HG03460 (cell line): ENCODE results near the gene TCF3.
A peak's percentile ranks its signal among the peaks of the same experiment; 100 is the strongest.
"Not testable (repeated sequence)": the region's sequence is repeated elsewhere in the genome, so short reads cannot be mapped to it uniquely, and the experiment has no call there.

ENCODE experiments used
- ATAC-seq: cut with Tn5 transposase; IDR thresholded peaks from one replicate; pipeline ENCODE4 v1.9.1; 2021; ENCODE audit not compliant: unreplicated experiment

TCF3 gene

DNA sequence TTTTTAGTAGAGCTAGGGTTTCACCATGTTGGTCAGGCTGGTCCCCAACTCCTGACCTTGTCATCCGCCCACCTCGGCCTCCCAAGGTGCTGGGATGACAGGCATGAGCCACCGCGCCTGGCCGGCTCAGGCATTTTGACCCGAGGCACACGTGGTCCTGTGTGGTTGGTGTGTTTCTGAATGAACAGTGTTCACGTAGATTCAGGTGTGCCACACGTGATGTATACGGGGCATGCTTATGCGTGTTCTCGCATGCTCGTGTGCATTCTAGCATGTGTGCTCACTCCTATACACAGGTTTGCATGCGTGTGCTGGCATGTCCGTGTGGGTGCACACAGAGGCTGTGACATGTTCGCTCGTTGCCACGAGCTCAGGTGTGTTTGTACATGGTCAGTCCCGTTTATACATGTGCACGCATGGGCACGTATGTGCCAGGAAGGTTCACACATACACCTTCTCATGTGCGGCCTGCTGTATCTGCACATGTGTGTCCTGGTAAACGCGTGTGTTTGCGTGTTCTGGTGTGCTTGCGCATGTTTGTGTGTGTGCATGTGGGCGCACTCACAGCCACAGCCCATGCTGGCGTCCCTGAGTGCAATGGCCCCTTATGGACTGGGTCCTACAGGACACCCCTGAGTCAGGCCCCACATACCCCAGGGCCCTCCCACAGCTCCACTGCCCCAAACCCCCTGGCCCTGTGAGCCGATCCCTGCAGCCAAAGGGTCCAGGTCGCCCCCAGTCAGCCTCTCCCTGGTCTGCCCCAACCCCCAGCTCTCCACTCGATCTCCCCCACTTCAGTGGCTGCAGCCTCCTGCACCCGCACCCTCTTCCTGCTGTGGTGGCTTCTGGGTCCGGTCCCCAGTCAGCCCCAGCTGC, 20.6 kb upstream of the TCF3 start:
- no peak for ATAC-seq

DNA sequence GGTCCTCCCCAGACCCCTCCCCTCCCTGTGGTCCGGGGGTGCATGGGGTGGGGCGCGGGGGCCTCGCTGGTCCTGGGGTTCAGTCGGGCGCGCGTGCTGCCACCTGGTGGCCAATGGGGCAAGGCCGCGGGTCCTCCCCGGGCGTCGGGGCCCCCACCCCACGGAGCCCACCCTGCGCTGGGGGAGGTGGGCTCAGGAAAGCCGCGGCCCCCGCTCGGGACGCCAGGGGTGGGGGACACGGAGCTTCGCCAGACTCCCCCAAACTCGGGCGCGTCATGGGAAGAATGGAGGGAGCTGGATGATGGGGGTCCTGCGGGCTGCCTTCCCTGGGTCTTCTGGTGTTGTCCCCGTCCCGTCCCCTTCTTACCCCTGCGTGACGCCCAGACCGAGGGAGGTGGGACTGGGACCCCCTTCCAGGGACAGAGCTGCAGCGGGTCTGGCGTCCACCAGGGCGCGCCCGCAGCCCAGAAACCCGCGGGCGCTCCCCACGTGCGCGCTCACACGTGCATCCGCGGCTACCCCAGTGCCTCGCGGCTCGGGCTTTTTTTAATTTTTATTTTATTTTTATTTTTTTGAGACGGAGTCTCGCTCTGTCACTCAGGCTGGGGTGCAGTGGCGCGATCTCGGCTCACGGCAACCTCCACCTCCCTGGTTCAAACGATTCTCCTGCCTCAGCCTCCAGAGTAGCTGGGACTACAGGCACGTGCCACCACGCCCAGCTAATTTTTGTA, 19.8 kb upstream of the TCF3 start:
- ATAC-seq = no peak

DNA sequence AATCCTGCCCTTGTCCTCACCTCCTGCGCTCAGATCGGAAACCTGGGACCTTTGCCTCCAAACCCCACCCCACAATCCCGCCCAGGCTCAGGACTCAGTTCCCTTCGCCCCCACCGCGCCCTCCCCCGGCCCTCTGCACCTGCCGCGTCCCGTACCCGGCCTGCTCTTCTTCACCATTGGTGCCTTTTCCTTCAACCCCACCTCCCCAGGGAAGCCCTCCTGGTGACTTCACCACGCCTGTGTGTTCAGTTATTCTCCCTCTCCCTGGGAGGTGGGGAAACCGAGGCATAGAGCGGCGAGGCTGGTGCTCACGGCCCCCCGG, 19.3 kb upstream of the TCF3 start:
- no peak for ATAC-seq

DNA sequence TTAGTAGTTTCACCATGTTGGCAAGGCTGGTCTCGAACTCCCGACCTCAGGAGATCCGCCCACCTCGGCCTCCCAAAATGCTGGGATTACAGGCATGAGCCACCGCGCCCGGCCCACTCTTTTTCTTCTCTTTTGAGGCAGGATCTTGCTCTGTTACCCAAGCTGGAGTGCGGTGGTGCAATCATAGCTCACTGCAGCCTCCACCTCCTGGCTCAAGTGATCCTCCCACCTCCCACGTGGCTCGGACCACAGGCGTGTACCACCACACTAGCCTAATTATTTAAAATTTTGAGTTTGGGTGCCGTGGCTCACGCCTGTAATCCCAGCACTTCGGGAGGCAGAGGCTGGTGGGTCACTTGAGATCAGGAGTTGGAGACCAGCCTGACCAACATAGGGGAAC, 18.3 kb upstream of the TCF3 start:
- ATAC-seq = not testable (repeated sequence)

DNA sequence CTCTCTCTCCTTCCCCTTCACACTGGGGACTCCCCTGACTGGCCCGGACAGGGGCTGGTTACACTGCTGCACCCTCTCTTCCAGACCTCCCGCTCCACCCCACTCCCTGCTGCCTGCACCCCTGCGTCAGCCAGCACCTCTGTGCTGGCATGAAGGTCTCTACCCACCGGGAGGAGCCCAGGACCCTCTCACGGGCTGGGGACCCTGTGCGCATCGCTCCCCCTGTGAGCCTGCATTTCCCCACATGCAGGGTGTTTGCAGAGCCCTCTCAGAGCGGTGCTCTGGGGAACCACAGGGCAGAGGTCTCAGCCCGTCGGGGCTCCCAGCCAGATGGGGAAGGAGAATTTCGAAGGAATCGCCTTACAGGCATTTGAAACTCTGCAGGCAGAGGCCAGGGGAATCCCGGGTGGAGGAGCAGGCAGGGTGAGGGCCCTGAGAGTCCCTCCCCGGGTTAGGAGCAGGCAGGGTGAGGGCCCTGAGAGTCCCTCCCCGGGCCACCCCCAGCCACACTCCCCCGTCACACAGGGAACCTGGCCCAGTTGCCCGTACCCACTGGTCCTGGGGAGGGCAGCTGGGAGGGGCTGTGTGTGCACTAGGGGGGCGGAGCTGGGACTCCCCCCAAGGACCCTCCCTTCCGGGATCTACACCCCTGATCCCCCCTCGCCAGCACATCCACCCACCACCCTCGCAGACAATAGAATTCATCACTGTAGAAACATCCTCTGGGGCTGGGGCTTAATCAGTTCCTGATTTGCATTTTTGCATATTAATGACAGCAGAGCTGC, 16.3 kb upstream of the TCF3 start:
- ATAC-seq = peak; percentile 42

- ATAC-seq = no peak
Observed at GRCh38 chr19:1668048-1668485, 15.7 kb upstream of the TCF3 start.

DNA sequence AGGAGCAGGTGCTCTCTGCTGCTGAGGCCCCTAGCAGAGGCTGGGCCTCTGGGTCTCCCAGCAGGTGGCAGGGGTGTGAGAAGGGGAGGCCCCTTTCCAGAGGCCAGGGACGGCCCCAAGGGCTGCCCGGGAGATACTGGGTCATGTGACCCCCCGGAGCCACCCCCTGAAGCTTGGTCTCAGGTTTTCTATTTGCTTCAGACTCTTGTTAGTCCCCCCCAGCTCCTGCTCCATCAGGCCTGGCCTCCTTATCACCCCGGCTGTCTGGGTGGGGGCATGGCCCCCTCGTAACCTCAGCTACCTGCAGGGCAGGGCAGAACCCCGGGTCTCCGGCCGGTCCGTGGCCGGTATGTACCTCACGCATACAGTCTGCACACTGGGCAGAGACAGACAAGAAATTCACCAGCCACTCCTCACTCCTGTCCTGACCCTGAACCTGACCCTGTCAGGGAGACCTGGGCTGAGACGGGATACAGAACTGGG, 13.2 kb upstream of the TCF3 start:
- no peak for ATAC-seq

DNA sequence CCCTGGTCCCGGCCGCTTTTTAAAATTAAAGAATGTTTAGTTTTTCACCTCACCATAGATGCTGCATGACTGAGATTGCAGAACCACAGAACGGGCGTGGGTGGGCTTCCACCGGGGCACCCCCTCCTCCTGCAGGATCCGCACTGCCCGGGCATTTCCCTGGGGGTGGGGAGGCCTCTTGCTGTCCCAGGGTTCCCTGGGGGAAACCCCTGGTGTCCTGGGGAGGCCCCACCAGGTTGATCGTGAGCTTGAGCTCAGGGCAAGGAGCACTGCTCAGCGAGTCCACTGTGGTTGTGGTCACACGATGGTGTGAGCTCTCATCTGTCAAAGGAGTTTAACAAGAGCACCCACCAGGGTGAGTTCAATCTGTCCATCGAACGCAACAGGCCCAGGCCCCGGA, 11.4 kb upstream of the TCF3 start:
- no peak for ATAC-seq

- ATAC-seq = not testable (repeated sequence)
Observed at GRCh38 chr19:1663227-1663626, 10.8 kb upstream of the TCF3 start.

DNA sequence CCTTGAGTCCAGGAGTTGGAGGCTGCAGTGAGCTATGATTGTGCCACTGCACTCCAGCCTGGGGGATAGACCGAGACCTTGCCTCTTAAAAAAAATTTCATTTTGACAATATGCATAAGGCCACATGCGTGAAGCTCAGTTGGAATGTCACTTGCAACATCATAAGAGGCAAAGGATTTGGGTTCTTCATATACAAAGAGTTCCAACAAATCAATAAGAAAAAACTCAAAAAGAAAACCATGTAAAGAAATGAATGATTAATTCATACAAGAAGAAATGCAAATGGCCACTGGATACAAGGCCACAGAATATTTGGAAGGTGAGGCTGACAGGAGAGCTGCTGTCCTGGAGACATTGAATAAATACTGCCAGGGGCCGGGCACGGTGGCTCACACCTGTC, 9.6 kb upstream of the TCF3 start:
- no peak for ATAC-seq

DNA sequence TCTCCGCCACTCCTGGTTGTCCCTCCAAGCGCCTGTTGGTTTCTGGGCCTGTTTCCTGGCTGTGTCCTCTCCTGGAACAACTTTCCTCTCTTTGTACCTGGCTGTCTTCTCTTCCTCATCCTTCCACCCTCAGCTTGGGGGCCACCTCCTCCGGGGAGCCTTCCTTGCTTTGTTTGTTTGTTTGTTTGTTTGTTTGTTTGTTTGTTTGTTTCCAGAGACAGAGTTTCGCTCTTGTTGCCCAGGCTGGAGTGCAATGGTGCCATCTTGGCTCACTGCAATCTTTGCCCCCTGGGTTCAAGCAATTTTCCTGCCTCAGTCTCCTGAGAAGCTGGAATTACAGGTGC, 6.6 kb upstream of the TCF3 start:
- no peak for ATAC-seq

DNA sequence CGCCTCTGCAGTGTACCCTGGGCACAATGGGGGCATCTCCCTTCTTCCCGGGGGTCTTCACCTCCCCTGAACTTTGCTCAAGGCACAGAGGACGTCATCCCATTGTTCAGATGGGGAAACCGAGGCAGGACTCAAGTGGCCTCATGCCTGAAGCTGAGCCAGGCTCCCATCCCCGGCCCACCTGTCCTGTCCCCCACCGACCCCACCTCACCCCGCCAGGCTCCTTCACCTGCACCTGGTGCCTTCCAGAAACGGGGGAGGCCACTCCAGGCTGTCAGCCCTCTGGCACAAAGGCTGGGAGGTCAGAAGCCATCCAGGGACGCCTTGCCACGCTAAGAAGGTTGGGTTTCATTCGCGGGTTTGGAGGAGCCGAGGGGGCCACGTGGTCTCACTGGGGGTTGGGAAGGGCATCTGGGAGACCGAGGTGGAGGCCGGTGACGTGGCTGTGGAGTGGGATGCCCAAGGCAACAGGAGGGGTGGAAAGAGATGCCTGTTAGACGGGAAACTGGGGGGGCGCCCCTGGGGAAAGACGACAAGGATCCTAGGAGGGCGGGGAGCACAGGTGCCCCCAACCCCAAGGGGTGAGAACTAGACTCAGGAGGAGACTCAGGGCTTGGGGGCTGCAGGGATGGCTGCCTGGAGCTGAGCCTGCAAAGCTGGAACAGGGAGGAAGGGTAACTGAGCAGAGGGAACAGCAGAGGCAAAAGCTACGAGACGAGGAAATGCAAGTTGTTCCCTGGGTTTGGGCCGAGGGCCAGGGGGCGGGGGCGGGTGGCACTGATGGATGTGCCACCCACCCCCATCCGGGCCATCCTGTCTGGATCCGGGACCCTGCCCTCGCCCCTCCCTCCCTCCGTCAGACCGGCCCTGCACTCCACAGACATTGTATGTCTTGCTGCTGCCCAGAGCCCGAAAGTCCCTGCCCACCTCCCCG, 6.0 kb upstream of the TCF3 start:
- ATAC-seq = no peak

GRCh38 chr19:1657746-1658145, 5.3 kb upstream of the TCF3 start:
- no peak for ATAC-seq

DNA sequence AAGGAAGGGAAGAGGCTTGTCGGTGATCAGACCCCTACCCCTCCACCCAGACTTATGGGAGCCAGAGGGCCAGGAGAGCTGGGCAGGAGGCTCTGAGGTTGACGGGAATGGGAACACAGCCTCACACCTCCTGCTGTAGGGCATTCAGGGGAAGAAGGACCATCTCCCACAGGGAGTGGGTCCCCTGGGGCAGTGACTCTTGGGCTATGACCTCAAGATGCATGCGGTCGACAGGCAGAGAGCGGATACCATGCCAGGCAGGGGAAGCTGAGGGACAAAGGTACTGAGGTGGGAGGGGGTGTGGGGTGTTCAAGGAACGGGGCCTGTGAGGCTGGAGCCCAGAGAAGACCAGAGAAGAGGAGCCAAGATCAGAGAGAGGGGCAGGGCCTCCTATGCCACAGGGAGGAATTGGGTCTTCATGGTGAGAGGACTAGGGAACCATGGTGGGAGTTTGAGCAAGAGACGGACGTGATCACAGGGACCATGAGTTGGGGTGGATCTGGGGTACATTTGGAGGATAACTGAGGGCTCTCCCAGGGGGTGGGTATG, 4.6 kb upstream of the TCF3 start:
- no peak for ATAC-seq

DNA sequence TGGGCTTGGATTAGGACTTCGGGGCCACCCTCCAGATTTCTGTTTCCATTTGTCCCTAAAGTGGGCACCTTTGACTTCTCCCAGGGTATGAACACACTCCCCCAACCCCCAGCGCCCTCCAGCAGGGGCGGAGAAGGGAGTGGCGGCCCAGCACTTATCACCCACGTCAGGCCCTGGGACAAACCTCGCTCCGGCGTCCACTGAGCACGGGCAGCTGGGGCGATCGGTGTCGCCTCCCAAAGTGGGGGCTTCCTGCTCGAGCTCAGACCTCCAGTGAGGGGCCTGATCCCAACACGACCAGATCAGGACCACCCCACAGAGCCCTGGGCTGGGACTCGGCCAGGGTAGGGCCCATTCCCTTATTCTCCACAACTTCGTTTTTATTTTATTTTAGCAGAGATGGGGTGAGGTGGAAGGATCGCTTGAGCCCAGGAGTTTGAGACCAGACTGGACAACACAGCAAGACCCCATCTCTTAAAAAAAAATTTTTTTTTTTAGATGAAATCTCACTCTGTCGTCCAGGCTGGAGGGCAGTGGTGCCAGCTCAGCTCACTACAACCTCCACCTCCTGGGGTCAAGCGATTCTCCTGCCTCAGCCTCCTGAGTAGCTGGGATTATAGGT, 3.7 kb upstream of the TCF3 start:
- ATAC-seq = no peak

DNA sequence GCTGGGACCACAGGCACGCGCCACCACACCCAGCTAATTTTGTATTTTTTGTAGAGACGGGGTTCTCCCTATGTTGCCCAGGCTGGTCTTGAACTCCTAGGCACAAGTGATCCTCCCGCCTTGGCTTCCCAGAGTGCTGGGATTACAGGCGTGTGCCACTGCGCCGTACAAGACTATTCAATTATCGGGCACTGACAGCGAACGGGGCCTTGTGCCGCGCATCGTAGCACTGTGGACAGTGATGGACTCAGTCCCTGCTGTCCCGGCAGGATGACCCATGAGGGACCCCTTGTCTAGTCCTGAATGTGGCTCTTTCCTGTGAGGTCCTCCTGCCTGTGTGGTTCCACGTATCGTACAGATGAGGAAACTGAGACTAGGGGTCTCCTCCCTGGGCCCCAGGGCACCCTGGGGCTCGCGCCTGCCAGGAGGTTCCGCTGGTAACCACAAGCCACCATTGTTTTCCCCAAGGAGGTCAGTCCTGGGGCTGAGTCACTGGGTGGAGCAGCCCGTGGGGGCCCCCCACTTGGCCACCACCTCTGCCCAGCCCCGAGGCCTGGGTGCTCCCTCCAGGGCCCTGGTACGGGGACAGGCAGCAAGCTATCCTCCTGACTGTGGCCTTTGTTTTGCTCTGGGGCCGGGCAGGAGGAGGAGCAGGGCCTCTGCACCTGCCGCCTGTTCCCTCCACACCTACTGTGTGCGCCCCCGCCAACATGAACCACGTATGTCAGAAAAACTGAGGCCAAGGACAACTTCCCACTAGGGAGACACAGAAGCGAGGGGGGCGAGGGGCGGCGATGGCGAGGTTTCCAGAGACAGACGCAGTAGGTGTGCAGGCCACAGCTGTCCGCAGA, 2.9 kb upstream of the TCF3 start:
- ATAC-seq = no peak

DNA sequence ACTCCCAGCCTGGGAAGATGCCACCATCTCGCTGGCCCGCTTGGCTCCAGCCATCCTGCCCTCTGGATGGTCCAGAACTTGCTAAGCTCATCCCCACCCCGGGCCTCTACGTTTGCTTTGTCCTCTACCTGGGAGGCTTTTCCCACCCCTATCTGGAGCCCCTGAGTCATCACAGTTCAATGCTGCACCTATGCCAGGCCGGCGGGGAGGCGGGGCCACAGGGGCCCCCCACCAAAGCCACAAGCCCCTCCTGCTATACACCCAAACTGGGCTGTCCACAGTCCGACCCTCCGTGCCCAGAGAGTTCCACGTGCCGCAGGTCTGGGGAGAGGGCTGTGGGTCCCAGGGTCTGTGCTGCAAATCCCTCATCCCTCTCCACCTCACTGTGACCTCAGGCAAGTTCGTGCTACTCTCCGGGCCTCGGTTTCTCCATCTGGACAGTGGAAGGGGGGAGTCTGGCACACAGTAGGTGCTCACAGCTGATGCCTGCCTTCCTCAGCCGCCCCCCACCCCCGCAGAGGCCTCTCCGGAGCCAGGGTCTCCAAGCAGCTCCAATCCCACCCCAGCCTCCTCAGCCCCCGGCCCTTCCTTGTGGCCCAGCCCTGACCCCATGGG, 1.9 kb upstream of the TCF3 start:
- ATAC-seq = no peak

DNA sequence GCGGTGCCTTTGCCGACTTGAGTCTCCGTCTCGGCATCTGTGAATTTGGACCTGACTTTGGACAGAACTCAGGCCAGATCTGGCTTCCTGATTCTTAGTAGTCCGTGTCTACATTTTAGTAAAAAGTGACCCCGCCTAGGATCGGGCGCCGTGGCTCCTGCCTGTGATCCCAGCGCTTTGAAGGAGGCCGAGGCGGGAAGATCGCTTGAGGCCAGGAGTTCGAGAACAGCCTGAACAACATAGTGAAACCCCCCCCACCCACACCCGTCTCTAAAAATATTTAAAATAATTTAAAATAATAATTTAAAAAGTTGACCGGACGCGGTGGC, 849 bp upstream of the TCF3 start:
- ATAC-seq = no peak
